Measurements from ENCODE around the gene ITGA4.
A peak's percentile ranks its signal among the peaks of the same experiment; 100 is the strongest.
"Not testable (repeated sequence)": the region's sequence is repeated elsewhere in the genome, so short reads cannot be mapped to it uniquely, and the experiment has no call there.

Gene ITGA4

GRCh38 chr2:181457121-181457740, at the start of gene ITGA4:
TSS of gene ITGA4 (plus strand) at chr2:181457386. CDS start at chr2:181457655, 269 bp downstream.
- DNase-seq (ENCODE audit: low read depth in 1 of 2, low spot score in 1 of 2) = peak; percentile 63 to 75

DNA sequence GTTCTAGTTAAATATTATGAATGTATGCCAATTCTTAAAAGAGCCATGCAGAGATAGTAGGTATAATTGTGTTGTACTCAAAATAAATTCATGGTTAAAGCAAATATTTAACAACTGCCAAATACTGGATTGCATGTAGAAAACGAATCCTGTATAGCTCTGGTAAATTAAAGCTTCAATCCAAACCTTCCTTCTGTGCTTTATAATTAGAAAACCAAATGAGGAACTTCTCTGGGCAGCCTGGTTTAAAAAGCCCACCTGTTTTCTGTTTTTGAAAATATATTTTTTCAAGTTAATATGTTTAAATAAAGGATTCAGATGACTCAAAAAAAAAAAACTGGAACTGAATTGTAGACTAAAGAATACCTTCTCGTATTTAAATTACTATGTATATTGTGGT, 48.3 kb upstream of the ITGA4 start:
- DNase-seq (ENCODE audit: low read depth in 1 of 2, low spot score in 1 of 2) = no peak

DNA sequence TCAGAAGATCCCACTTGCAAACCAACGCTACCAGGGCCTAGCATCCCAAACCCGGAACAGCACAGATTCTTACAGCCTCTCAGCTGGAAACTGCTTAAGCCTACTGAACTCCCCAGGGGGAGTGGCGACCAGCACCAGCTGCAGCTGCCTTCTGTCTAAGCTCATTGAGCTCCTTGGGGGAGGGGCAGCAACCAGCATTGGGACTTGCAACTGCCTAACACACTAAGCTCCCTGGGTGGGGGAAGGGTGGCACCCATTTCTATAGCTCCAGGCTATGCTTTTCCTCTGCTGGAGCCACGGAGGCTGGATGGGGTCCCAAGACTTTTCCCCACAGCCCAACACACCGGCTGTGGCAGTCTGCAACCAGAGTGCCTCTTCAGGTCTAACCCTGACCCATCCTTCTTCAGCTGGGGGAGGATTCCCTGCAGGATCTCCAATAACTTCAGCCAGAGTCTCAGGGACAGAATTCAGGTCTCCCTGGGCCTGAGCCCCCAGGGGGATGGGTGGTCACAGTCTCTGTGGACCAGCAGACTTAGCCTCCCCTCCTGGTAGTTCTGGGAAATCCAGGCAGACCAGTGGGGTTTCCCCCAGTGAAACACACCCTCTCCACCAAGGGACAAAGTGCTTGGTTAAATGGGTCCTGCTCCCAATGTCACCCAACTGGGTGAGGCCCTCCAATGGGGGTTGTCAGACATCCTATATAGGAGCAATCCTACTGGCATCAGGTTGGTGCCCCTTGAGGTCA, 45.9 kb upstream of the ITGA4 start:
- DNase-seq (ENCODE audit: low read depth in 1 of 2, low spot score in 1 of 2) = no peak

GRCh38 chr2:181419129-181419855, 37.9 kb upstream of the ITGA4 start:
- no peak for DNase-seq (ENCODE audit: low read depth in 1 of 2, low spot score in 1 of 2)

DNA sequence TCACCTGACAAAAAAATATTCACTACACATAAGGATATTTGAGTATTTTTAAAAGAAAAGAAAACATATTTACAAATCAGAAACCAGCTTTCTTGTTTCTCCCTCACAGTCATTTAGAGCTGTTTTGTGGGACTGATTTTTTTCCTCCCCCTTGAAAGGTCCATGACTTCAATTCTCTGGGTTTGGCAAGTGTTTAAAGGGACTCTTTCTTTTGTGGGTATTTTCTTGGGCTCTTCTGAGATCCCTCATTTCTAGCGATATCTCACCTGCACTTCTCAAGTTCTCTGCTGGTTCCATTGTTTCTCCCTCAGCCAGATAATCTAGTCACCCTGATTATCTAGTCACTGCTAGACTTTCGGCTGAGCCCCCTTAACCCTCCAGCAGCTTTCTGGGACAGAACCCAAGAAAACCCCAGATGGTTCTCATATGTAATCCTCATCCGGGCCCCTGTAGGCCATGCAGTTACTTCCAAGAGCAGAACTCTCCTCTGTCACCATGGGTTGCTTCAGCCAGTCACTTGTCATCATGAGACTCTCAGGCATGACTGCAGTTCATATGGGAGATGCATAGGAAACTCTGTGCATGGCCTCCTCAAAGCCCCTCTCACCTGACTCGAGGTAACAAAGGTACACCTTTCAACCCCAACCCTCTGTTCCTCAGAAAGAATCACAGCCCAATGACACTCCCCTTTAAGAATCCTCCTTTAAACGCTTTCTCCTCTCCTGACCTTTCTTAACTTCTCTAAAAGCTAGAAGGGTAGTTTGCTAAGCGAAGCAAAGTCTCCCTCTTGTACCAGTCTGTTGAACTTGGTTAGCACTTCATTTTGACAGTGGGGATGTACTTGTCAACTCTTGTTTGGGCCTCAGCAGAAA, 36.7 kb upstream of the ITGA4 start:
- no peak for DNase-seq (ENCODE audit: low read depth in 1 of 2, low spot score in 1 of 2)

GRCh38 chr2:181421131-181421458, 36.1 kb upstream of the ITGA4 start:
- DNase-seq (ENCODE audit: low read depth in 1 of 2, low spot score in 1 of 2) = no peak

GRCh38 chr2:181421464-181421863, 35.7 kb upstream of the ITGA4 start:
- no peak for DNase-seq (ENCODE audit: low read depth in 1 of 2, low spot score in 1 of 2)

- no peak for DNase-seq (ENCODE audit: low read depth in 1 of 2, low spot score in 1 of 2)
Measured at GRCh38 chr2:181426672-181427071, 30.5 kb upstream of the ITGA4 start.

- no peak for DNase-seq (ENCODE audit: low read depth in 1 of 2, low spot score in 1 of 2)
Measured at GRCh38 chr2:181430406-181431118, 26.6 kb upstream of the ITGA4 start.

GRCh38 chr2:181431674-181432073, 25.5 kb upstream of the ITGA4 start:
- no peak for DNase-seq (ENCODE audit: low read depth in 1 of 2, low spot score in 1 of 2)

- DNase-seq (ENCODE audit: low read depth in 1 of 2, low spot score in 1 of 2) = no peak
Measured at GRCh38 chr2:181438261-181438660, 18.9 kb upstream of the ITGA4 start.

DNA sequence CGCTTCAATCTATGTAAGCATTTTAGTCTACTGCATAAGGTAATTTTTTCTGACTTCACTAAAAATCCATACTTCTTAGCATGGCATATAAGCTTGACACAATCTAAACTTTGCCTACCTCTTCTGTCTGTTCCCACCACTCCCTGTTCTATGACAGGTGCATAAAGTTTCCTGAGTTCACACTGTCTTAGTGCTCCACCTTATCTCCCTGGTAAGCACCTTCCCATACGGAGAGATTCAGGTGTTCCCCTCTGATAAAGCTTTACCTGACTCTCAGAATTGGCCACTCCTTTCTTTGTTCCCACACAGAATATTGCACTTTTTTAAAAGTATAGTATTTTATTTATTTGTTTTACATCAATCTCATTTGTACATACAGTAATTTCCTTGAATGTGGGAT, 16.8 kb upstream of the ITGA4 start:
- no peak for DNase-seq (ENCODE audit: low read depth in 1 of 2, low spot score in 1 of 2)

- no peak for DNase-seq (ENCODE audit: low read depth in 1 of 2, low spot score in 1 of 2)
Measured at GRCh38 chr2:181440919-181441318, 16.3 kb upstream of the ITGA4 start.

GRCh38 chr2:181441670-181442069, 15.5 kb upstream of the ITGA4 start:
- no peak for DNase-seq (ENCODE audit: low read depth in 1 of 2, low spot score in 1 of 2)

DNA sequence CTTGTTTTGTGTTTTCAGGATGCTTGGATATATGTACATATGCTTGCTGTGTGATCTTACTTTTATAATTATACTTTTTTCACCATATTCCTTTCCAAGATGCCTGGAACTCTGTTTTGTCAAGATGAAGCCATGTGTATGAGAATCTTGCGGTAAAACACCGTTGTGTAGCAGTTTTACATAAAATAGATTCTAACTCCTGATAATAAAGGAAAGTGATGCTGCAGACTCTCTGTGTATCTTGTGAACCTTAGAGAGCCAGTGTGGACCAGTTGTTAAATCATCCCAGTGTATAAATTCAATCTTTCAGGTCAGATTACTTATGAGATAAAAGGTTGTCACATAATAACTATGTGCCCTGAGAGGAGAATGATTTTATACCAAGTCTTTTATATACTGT, 12.5 kb upstream of the ITGA4 start:
- DNase-seq (ENCODE audit: low read depth in 1 of 2, low spot score in 1 of 2) = no peak

DNA sequence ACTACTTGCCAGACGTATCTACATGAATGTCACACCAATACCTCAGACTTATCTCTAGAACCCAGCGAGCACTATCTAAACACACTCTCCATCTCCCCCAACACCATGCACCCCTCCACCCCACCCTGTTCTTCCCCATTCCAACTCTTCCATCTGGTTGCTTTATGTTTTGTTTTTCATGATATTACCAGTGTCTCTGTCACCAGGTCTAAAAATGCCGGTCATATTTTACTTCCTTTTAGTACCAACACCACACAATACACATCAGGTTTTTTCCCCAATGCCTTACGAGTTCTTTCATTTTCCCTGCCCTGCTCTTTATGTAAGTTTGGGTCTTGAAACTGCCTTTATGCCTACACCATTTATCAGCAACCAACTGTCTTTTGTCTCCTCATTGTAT, 10.2 kb upstream of the ITGA4 start:
- no peak for DNase-seq (ENCODE audit: low read depth in 1 of 2, low spot score in 1 of 2)

- not testable (repeated sequence) for DNase-seq (ENCODE audit: low read depth in 1 of 2, low spot score in 1 of 2)
Measured at GRCh38 chr2:181449278-181449677, 7.9 kb upstream of the ITGA4 start.

GRCh38 chr2:181454686-181455450, 2.3 kb upstream of the ITGA4 start:
- no peak for DNase-seq (ENCODE audit: low read depth in 1 of 2, low spot score in 1 of 2)

DNA sequence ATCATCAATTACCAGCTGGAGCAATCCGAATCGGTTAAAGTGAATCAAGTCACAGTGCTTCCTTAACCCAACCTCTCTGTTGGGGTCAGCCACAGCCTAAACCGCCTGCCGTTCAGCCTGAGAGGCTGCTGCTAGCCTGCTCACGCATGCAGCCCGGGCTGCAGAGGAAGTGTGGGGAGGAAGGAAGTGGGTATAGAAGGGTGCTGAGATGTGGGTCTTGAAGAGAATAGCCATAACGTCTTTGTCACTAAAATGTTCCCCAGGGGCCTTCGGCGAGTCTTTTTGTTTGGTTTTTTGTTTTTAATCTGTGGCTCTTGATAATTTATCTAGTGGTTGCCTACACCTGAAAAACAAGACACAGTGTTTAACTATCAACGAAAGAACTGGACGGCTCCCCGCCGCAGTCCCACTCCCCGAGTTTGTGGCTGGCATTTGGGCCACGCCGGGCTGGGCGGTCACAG, 496 bp upstream of the ITGA4 start:
- peak; percentile 26 to 32 for DNase-seq (ENCODE audit: low read depth in 1 of 2, low spot score in 1 of 2)

Data from activated CD4-positive, alpha-beta T cell treated with anti-CD3 and anti-CD28 coated beads, Interleukin-2, amount 50 U/mL, for 24 hours (primary cell).